ENCODE data around the gene PPFIBP1.

DNA sequence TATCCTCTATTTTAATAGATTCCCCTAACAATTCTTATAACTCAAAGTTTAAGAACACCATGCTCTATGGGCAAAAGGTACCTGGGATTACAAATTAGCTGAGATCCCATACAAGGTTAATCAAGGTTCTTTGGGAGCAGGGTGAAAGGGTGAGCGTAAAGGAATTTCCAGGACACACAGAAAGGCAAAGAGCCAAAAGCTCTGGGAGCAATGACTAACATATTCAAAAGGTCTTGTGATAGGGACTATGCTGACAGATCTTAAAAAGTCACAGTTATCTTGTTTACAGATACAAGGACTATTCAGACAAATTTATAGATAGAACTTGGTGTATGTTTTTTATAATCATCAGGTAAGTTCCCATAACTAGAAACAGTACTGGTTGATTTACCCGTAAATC lies 19.5 kb upstream of the PPFIBP1 start:
- TF ChIP-seq, protein P1, sequence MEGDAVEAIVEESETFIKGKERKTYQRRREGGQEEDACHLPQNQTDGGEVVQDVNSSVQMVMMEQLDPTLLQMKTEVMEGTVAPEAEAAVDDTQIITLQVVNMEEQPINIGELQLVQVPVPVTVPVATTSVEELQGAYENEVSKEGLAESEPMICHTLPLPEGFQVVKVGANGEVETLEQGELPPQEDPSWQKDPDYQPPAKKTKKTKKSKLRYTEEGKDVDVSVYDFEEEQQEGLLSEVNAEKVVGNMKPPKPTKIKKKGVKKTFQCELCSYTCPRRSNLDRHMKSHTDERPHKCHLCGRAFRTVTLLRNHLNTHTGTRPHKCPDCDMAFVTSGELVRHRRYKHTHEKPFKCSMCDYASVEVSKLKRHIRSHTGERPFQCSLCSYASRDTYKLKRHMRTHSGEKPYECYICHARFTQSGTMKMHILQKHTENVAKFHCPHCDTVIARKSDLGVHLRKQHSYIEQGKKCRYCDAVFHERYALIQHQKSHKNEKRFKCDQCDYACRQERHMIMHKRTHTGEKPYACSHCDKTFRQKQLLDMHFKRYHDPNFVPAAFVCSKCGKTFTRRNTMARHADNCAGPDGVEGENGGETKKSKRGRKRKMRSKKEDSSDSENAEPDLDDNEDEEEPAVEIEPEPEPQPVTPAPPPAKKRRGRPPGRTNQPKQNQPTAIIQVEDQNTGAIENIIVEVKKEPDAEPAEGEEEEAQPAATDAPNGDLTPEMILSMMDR (IDR thresholded peaks at IDR 0.05; ENCODE audit: insufficient read depth, low read length), result no peak
- no peak for TF ChIP-seq POLR2AphosphoS5 (IDR thresholded peaks at IDR 0.05; ENCODE audit: low read depth)
- TF ChIP-seq, protein P2, sequence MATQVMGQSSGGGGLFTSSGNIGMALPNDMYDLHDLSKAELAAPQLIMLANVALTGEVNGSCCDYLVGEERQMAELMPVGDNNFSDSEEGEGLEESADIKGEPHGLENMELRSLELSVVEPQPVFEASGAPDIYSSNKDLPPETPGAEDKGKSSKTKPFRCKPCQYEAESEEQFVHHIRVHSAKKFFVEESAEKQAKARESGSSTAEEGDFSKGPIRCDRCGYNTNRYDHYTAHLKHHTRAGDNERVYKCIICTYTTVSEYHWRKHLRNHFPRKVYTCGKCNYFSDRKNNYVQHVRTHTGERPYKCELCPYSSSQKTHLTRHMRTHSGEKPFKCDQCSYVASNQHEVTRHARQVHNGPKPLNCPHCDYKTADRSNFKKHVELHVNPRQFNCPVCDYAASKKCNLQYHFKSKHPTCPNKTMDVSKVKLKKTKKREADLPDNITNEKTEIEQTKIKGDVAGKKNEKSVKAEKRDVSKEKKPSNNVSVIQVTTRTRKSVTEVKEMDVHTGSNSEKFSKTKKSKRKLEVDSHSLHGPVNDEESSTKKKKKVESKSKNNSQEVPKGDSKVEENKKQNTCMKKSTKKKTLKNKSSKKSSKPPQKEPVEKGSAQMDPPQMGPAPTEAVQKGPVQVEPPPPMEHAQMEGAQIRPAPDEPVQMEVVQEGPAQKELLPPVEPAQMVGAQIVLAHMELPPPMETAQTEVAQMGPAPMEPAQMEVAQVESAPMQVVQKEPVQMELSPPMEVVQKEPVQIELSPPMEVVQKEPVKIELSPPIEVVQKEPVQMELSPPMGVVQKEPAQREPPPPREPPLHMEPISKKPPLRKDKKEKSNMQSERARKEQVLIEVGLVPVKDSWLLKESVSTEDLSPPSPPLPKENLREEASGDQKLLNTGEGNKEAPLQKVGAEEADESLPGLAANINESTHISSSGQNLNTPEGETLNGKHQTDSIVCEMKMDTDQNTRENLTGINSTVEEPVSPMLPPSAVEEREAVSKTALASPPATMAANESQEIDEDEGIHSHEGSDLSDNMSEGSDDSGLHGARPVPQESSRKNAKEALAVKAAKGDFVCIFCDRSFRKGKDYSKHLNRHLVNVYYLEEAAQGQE (IDR thresholded peaks at IDR 0.05; ENCODE audit: insufficient replicate concordance, low read depth), result no peak
